Small intestine (tissue), 7 donors: ENCODE data around the gene CLDN19. TPM values are rescaled to one million over a fixed set of nuclear protein-coding genes. Genes with fewer than 3 reads are reported as not detected.

Experiments
- DNase-seq, 2 donors: peaks; one replicate each; pipeline versions ENCODE4 v3.0.0 to v3.0.0-alpha.2; 2013
- FAIRE-seq: peaks from 2 replicates; lab custom pipeline; 2012; peaks lifted over from hg19 to GRCh38; lab: Jason Lieb, UNC
- H3K27ac ChIP-seq, 3 donors: one replicate each; pipeline ENCODE4 v1.5.1; 2013; ENCODE audit warnings: low read length in 2 of 3, mild to moderate bottlenecking in 2 of 3, control low read depth in 1 of 3, inconsistent platforms in 1 of 3, low read depth in 1 of 3, moderate library complexity in 1 of 3
- H3K27me3 ChIP-seq, 3 donors: one replicate each; pipeline ENCODE4 v1.6.1; 2013; ENCODE audit warnings: low read length in 3 of 3, inconsistent platforms in 1 of 3; ENCODE audit not compliant: control insufficient read depth in 3 of 3, insufficient read depth in 3 of 3
- H3K36me3 ChIP-seq, 3 donors: one replicate each; pipeline ENCODE4 v1.6.1; 2013; ENCODE audit warnings: low read length in 3 of 3, inconsistent platforms in 1 of 3, low read depth in 1 of 3, mild to moderate bottlenecking in 1 of 3, moderate library complexity in 1 of 3; ENCODE audit not compliant: control insufficient read depth in 3 of 3, insufficient read depth in 2 of 3
- H3K4me1 ChIP-seq, 3 donors: one replicate each; pipeline ENCODE4 v1.6.1; 2013; ENCODE audit warnings: low read length in 2 of 3, inconsistent platforms in 1 of 3, low read depth in 1 of 3, mild to moderate bottlenecking in 1 of 3, moderate library complexity in 1 of 3; ENCODE audit not compliant: control insufficient read depth in 3 of 3, insufficient read depth in 2 of 3
- H3K4me3 ChIP-seq, 3 donors: one replicate each; pipeline ENCODE4 v1.5.1; 2013; ENCODE audit warnings: low read length in 3 of 3, control low read depth in 1 of 3, inconsistent platforms in 1 of 3, low read depth in 1 of 3, mild to moderate bottlenecking in 1 of 3, moderate library complexity in 1 of 3
- H3K9me3 ChIP-seq, 2 donors: one replicate each; pipeline ENCODE4 v1.6.1; 2013; ENCODE audit warnings: low read depth in 1 of 2, low read length in 1 of 2; ENCODE audit not compliant: control insufficient read depth in 2 of 2, insufficient read depth in 1 of 2
- WGBS, 3 donors: extraction: QIAGEN DNeasy Blood & Tissue Kit; methylation state at CpG; one replicate each; pipeline ENCODE4 v1.1.7; 2013; 5-methylcytosine and 5-hydroxymethylcytosine counted together
- polyA plus RNA-seq, 4 donors: library from polyadenylated mRNA; stranded (reverse) in 3 of 4; unstranded in 1 of 4; fragments of 200-250 nt in 3 of 4; fragments of 120-200 nt in 1 of 4; gene quantifications; one replicate each; pipeline versions ENCODE4 v1.2.1 to v1.2.3, GENCODE V29; 2013
- donor health status: healthy with polysubstance abuse.
- donor health status: control.
- donor health status: control.
- donor health status: Bipolar disorder and iron deficiency.
- donor health status: healthy.

The CLDN19 gene
- polyA plus RNA-seq, 4 donors: 0.18 to 8.4 TPM; not detected in 2

GRCh38 chr1:42766741-42767509 lies 26.9 kb upstream of the CLDN19 start, which contains the start of the genes C1orf50 and P3H1:
Gene C1orf50 (plus strand): TSS chr1:42767249. CDS start chr1:42767312, 63 bp downstream.
Gene P3H1 (minus strand): TSS chr1:42767028. CDS start chr1:42766971, 57 bp downstream.
- H3K27me3 ChIP-seq: no peaks in the 10 kb centered on the region
- FAIRE-seq (no peak), DNase-seq (peak; percentile 100)
- 0% methylated on average over 54 to 82 of the region's 82 CpGs for WGBS, 3 donors
- H3K9me3 ChIP-seq: no peaks in the 10 kb centered on the region
- peak within 1 kb of the TSS; percentile 90 to 96 (median 92) for H3K27ac ChIP-seq
- peaks cover 0 to 11% (median 10%) of the 10 kb centered on the region in 3 donors for H3K4me1 ChIP-seq
- H3K4me3 ChIP-seq: peak within 1 kb of the TSS; percentile 84 to 97 (median 94)
- H3K36me3 ChIP-seq: peaks cover 0 to 14% (median 0%) of the 10 kb centered on the region in 3 donors

GRCh38 chr1:42765832-42766740 lies 26.1 kb upstream of the CLDN19 start:
- Histone ChIP-seq H3K4me3 (peak overlapping the region; percentile 67 to 97 (median 84)), H3K27ac (peak overlapping the region; percentile 16 to 86 (median 76)), H3K27me3 (no peaks in the 10 kb centered on the region), H3K4me1 (peaks cover 0 to 11% (median 10%) of the 10 kb centered on the region in 3 donors), H3K36me3 (peaks cover 0 to 17% (median 0%) of the 10 kb centered on the region in 3 donors), H3K9me3 (no peaks in the 10 kb centered on the region)
- 1 to 2% (median 2%) methylated on average over 39 to 44 of the region's 44 CpGs for WGBS, 3 donors
- FAIRE-seq: no peak
- peak; percentile 21 to 59 for DNase-seq

GRCh38 chr1:42765269-42765668 lies 25.2 kb upstream of the CLDN19 start:
- FAIRE-seq: no peak
- Histone ChIP-seq H3K4me1 (peaks cover 0 to 11% (median 10%) of the 10 kb centered on the region in 3 donors), H3K27ac (peak overlapping the region in 1 of 3 donors; percentile 45), H3K27me3 (no peaks in the 10 kb centered on the region), H3K36me3 (peaks cover 0 to 17% (median 0%) of the 10 kb centered on the region in 3 donors), H3K4me3 (peak overlapping the region in 1 of 3 donors; percentile 84), H3K9me3 (no peaks in the 10 kb centered on the region)
- no peak for DNase-seq
- WGBS, 3 donors: 53 to 77% (median 61%) methylated on average over 7 of the region's 7 CpGs

- Histone ChIP-seq H3K27me3 (no peaks in the 10 kb centered on the region), H3K36me3 (peaks cover 0 to 18% (median 7%) of the 10 kb centered on the region in 3 donors), H3K4me1 (peaks cover 0 to 5% (median 0%) of the 10 kb centered on the region in 3 donors), H3K4me3 (no peak overlapping the region), H3K9me3 (no peaks in the 10 kb centered on the region), H3K27ac (no peak overlapping the region)
- DNase-seq (no peak), FAIRE-seq (no peak)
- WGBS, 3 donors: 55 to 56% (median 55%) methylated on average over 5 of the region's 5 CpGs
Measured at GRCh38 chr1:42762269-42762668, 22.2 kb upstream of the CLDN19 start.

- no peak overlapping the region for H3K27ac ChIP-seq
- WGBS, 3 donors: 94 to 99% (median 95%) methylated on average over 4 of the region's 4 CpGs
- FAIRE-seq: no peak
- H3K4me3 ChIP-seq: no peak overlapping the region
- DNase-seq: no peak
- H3K4me1 ChIP-seq: peaks cover 0 to 5% (median 0%) of the 10 kb centered on the region in 3 donors
- no peaks in the 10 kb centered on the region for H3K9me3 ChIP-seq
- no peaks in the 10 kb centered on the region for H3K27me3 ChIP-seq
- peaks cover 0 to 19% (median 7%) of the 10 kb centered on the region in 3 donors for H3K36me3 ChIP-seq
Measured at GRCh38 chr1:42761567-42761966, 21.5 kb upstream of the CLDN19 start.

GRCh38 chr1:42759114-42759513 lies 19.1 kb upstream of the CLDN19 start:
- 76 to 89% (median 86%) methylated on average over 9 of the region's 9 CpGs for WGBS, 3 donors
- no peak overlapping the region for H3K4me3 ChIP-seq
- FAIRE-seq (no peak), DNase-seq (no peak)
- no peaks in the 10 kb centered on the region for H3K4me1 ChIP-seq
- peaks cover 2 to 35% (median 12%) of the 10 kb centered on the region in 3 donors for H3K36me3 ChIP-seq
- H3K9me3 ChIP-seq: no peaks in the 10 kb centered on the region
- no peaks in the 10 kb centered on the region for H3K27me3 ChIP-seq
- no peak overlapping the region for H3K27ac ChIP-seq

GRCh38 chr1:42758641-42759040 lies 18.6 kb upstream of the CLDN19 start:
- no peak overlapping the region for H3K27ac ChIP-seq
- no peak for FAIRE-seq
- no peaks in the 10 kb centered on the region for H3K9me3 ChIP-seq
- no peak overlapping the region for H3K4me3 ChIP-seq
- H3K4me1 ChIP-seq: no peaks in the 10 kb centered on the region
- peaks cover 2 to 40% (median 12%) of the 10 kb centered on the region in 3 donors for H3K36me3 ChIP-seq
- no peaks in the 10 kb centered on the region for H3K27me3 ChIP-seq
- WGBS, 3 donors: 33 to 49% (median 45%) methylated on average over 3 of the region's 3 CpGs
- no peak for DNase-seq

- DNase-seq (no peak), FAIRE-seq (no peak)
- Histone ChIP-seq H3K36me3 (peaks cover 2 to 40% (median 12%) of the 10 kb centered on the region in 3 donors), H3K27ac (no peak overlapping the region), H3K4me3 (no peak overlapping the region), H3K4me1 (no peaks in the 10 kb centered on the region), H3K9me3 (no peaks in the 10 kb centered on the region), H3K27me3 (no peaks in the 10 kb centered on the region)
Measured at GRCh38 chr1:42757892-42758275, 17.8 kb upstream of the CLDN19 start.
